Retina (tissue), 1 donor: ENCODE measurements around the gene CCDC185.
"Not testable (repeated sequence)": the region's sequence is repeated elsewhere in the genome, so short reads cannot be mapped to it uniquely, and the experiment has no call there.

Experiments
- DNase-seq: peaks from one replicate; pipeline ENCODE4 v3.0.0-alpha.2; 2016

Gene CCDC185

DNA sequence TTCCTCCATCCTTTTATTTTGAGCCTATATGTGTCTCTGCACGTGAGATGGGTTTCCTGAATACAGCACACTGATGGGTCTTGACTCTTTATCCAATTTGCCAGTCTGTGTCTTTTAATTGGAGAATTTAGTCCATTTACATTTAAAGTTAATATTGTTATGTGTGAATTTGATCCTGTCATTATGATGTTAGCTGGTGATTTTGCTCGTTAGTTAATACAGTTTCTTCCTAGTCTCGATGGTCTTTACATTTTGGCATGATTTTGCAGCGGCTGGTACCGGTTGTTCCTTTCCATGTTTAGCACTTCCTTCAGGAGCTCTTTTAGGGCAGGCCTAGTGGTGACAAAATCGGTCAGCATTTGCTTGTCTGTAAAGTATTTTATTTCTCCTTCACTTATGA lies 6.2 kb downstream of the CCDC185 start:
- not testable (repeated sequence) for DNase-seq

DNA sequence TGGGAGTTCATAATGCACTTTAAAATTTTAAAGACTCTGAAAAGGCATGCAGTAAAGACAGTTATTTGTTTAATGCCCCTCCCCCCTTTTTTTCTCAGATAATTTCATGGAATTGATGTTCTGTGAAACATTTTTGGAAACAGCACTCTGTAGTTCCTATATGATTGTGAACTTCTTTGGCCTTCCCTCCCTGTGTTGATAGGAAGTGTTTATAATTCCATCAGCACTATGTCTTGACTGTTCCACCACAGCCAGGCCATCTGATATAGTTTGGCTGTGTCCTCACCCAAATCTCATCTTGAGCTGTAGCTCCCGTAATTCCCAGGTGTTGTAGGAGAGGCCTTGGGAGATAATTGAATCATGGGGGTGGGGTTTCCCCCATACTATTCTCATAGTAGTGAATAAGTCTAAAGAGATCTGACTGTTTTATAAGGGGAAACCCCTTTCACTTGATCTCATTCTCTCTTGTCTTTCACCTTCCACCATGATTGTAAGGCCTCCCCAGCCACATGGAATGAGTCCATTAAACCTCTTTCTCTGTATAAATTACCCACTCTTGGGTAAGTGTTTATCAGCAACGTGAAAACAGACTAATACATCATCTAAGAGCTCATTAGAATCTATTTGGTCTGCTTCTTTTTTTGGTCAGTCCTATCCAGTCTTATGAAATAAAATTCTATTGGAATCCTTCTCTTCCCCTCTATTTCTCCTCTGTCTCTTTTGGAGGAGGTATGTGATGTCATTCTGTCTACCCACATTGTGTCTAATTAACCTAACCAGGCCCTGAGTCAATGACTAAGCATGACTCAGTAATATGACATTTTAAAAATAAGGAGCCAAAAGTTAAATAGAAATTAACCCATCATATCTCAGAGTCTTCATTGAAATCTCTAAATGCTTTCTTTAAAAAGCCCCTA lies 8.9 kb downstream of the CCDC185 start:
- DNase-seq, result no peak

DNA sequence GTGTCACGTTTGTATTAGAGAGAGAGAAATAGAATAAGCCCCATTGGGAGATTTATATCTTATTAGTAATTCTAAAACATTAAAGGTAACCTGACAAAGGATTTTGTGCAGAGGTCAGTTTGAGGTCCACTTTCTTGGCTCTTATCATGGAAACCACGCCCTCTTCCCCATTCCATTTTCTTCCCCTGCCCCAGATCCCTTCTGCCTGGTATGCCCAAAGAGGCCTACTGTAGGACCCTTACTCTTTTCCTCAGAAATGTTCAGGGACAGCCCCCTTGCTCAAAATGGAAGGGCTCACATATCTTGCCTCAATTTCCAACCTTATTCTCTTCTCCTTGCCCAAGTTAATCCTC lies 9.6 kb downstream of the CCDC185 start:
- DNase-seq, result no peak

DNA sequence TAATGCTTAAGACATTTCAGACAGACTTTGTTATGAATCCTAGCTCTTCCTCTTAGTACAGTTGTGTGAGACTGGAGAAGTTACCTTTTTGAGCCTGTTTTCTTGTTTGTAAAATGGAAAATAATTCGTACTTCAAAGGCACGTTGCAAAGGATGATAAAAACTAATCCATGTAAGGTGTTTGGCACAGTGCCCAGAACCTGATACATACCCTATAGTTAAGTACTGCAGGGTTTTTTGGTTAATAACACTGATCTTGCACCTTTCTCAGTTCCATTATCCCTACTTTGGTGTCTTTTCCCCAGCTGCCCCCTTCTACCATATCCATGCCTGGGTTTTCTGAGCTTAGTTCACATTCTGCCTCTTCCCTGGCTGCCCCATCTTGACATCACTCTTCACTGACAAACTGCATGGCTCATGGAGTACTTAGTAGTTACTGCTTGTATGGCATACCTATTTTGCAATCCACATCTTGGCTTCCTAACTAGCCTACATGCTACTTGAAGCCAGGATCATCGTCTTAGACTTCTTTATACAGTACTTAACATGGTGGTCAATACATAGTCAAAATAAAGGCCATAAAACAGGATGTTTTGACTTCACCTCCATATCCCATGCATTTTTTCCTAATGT lies 10.1 kb downstream of the CCDC185 start:
- no peak for DNase-seq

DNA sequence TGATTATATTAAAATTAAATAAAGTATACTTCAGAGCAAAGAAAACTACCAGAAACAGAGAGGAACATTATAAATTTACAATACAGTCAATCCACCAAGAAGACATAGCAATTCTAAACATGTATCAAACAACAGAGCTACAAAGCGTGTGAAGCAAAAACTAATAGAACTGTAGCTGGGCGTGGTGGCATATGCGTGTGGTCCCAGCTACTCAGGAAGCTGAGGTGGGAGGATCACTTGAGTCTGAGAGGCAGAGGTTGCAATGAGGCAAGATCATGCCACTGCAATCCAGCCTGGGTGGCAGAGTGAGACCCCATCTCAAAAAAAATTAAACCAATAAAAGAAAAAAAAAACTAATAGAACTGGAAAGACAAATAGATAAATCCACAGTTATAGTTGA lies 12.3 kb downstream of the CCDC185 start:
- no peak for DNase-seq

DNA sequence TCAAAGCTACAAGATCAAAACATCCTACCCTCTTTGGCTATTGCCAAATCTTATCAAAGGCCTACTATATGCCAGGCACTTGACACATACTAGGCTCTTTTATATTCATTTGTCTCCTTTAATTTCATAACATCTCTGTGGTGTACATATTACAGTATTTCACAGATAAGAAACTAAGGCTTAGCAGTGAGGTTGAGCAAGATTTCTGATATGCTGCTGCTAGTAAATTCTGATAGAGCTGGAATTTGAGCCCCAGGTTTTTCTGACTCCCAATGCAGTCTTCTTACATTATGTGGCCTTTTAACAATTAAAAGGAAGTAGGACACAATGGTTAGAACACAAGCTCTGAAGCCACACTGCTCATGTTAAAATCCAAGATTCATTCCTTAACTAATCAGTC lies 16.8 kb downstream of the CCDC185 start:
- DNase-seq, result no peak

DNA sequence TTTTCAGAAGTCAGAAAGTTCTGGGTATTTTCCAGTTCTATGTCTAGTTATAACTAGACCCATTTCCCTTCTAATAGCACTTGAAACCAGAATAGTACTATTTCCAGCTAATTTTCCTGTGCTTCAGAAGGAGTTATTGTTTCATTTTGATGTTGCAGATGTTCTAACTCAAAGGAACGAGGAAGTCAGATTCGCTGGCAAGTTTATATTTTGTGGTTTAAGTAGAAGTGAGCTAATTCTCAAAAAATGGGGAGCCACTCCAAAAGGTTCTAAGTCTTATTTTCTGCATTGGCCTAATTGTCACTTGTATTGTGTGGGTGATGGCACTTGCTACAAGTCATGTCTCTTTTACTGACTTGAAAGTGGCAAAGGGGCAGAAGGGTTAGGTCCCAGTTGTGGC lies 18.1 kb downstream of the CCDC185 start:
- no peak for DNase-seq

DNA sequence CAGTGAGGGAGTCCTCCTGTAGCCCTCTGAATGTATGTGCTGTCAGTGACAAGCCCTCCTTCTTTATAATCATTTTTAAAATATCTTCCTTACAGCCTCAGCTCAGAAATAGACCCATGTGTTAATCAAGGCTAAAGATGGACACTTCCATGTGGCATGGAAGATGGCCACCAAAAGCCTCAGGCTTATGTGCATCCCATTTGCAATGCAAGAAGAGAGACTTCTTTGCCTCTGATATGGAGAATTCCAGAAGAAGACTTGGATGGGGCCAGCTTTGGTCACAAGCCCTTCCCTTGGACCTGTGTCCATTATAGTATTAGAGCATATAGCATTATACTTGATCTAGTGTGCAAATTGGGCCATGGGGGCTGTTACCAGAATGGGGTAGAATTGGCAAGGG lies 18.5 kb downstream of the CCDC185 start:
- DNase-seq, result no peak

DNA sequence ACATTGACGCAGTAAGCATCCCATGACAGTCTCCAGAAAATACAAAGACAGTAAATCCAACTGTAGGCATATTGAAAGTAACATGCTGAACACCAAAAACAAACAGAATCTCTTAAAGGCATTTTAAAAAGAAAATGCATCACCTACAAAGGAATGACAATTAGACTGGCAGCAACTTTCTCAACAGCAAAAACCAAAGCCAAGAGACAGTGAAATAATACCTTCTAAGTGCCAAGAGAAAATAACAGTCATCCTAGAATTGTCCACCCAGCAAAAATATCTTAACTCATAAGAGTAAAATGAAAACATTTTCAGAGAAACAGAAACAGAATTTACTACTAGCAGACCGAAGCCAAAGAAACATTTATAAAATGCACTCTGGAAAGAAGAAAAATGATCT lies 20.0 kb downstream of the CCDC185 start:
- no peak for DNase-seq

DNA sequence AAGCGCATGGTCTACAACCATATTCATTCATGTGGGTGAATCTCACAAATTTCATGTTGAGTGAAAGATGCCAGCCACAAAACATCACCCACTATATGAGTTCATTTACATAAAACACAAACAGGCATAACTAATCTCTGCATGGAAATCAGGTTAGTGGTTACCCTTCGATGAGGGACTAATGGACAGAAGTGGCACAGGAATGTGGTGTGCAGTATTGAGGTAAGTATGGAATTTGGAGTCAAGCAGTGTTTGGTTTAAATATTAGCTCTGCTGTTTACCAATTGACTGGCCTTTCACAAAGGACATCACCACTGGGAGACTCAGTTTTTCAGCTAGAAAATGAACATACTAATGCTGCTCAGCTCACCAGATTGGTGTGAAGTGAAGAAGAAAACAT lies 24.2 kb downstream of the CCDC185 start:
- no peak for DNase-seq

DNA sequence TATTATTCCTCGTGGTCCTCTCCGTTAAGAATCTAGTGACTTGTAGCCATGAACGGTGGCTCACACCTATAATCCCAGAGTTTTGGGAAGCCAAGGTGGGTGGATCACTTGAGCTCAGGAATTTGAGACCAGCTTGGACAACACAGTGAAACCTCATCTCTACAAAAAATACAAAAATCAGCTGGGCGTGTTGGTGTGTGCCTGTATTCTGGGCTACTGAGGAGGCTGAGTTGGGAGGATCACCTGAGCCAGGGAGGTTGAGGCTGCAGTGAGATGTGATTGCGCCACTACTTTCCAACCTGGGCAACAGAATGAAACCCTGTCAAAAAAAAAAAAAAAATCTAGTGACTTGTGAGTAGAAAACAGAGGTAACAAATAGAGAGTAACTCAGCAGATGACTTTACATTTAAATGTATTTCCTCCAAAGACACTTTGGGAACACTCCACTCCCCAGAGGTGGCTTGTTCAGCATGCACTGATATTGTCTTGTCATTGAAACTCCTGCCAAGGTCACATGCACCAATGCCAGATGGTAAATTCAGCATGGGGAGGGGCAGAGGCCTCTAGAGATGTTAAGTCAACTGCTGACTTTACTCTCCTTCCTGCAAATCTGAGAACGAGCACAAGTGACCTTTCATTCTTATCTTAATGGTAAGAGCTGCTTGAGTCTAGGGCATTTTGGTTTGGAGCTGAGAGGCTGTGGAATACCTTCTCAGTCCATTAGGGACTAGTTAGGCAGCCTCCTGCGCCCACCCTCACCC lies 24.9 kb downstream of the CCDC185 start:
- no peak for DNase-seq

DNA sequence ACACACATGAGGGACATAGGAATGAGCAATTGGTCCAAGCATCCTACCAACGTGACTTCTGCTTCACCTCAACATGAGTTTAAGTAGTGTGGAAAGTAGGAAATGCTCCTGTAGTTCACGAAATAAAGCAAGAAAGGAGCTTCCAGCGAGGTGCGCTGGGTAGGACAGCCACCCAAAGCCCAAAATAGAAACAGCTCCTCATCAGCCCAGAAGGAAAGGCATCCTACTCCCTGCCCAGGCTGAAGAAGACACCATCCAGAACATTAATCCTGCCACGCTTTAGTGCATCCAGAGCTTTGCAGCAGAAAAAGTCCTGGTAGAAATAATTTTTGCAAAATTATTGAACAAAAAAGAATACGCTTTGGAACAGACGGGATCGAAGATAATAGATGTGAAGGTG lies 25.9 kb downstream of the CCDC185 start:
- no peak for DNase-seq

DNA sequence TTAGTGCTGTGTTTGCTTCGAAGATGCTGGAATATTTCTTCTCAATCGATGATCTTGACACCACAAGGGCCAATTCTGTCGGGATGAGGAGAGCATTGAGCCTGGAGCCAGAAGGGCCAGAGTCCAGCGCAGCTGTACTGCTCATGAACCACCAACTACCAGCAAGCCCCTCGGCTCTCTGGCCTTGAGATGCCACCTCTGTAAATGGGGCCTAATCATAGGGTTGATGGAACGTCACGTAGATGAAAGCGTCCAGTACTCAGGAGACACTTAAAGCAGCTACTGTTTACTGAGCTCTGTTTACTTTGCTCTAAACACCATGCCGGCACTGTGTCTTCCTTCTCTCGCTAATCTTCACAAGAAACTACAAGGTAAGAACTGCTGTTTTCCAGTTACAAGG lies 26.3 kb downstream of the CCDC185 start:
- DNase-seq, result no peak

DNA sequence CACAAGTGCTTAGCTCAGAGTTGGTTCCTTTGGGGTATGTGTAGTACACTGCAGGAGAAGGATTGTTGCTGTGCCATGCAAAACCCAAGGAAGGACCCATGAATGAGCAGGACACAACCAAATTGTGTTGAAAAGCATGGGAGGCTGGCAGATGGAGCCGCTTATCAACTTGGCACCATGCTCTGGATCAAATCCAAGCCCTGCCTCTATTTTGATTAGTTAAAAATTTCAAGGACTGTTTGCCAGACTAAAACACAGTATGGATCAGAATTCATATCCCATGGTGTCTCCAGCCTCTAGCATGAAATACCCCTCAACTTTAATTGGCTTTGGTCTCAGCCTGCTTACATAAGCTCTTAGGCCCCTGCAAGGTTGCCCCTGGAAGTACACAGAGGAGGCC lies 27.8 kb downstream of the CCDC185 start:
- DNase-seq, result no peak

DNA sequence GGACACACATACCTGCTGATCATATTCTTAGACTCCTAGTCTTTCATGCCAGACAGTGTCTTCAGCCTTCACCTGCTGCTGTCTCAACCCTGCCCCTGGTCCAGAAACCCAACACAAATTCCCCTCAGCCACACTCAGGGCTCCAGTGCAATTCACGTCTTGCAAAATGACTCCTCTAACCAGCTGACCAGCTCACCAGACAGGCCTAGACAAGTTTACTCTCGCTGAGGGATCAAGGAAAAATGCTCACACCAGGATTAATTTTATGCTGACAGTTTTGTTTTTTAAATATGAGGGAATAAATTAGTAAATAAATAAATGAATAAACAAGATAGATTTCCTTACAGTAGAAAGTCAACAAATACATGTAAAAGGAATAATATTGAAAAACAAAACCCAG lies 28.5 kb downstream of the CCDC185 start:
- DNase-seq, result no peak

DNA sequence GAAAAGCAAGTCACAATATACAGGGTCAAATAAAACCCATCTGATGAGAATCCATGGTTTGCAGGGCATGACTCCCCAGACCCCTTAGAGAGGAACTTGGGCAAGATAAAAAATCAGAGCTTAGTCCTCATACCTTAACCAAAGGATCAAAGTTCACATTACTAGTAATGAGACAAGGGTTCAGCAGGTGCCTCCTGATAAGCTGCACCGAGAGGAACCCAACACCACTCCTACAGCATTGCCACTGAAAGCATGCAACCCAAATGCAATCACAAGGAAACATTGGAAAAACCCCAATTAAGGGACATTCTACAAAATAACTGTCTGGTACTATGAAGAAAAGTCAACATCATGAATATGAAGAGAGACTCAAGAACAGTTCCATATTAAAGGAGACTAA lies 29.7 kb downstream of the CCDC185 start:
- DNase-seq, result no peak

DNA sequence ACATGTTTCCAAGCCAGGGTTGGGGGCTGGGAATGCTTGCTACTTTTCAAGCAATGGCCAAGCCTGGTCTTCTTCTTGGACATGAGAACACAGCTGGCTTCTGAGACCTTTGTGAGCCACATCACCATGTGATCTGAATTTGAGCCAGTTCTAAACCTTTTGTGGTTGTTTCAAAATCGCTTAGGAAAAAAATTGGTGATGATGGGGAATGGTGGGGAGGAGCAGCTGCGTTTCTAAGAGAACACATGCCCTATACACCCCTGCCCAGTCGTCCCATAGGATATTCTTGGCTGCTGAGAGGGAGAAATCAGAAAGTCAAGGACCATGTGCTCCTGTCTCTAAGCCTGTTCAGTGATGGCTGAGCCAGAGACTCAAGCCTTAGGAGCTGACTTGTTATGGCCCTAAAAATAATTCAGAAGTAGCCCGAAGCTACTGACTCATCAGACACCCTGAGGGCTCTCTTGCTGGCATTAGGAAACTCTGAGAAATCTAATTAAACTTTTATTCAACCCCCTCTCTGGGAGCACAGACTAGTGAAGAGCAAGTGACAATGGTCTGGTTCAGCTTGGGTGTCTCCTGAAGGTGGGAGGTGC lies 30.5 kb downstream of the CCDC185 start:
- no peak for DNase-seq

DNA sequence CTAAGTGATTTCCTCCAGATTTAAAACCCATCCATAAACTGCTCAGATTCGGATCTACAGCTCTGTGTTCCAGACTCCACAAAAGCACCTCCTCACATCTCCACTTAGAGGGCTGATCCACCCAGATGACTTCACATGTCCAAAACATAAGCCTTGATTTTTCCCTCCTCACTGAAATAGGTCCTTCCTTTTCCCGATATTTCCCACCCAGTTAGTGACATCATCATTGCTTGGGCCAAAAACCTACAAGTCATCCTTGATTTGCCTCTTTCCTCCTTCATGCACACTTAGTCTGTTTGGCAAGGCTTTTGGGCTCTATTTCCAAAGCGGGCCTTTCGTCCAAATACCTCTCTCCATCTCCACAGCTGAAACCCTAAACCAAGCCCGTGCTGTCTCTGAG lies 32.3 kb downstream of the CCDC185 start:
- no peak for DNase-seq

DNA sequence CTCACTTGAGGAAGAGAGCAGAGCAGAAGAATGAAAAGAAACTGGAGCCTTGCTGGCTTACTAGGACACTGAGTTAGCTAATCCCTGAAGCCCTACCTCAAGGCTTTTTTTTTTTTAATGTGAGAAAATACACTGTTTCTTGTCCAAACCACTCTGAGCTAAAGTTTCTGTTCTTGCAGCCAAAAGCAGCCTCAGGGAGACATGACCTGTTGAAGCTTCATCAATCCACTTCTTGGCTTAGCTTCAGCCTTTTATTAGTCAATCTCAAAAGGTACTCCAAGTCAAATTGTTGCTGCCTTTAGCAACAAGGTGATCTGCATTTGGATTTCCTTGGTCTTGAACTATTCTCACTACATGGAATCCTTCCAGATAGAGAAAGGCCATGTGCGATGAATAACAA lies 33.7 kb downstream of the CCDC185 start:
- no peak for DNase-seq

DNA sequence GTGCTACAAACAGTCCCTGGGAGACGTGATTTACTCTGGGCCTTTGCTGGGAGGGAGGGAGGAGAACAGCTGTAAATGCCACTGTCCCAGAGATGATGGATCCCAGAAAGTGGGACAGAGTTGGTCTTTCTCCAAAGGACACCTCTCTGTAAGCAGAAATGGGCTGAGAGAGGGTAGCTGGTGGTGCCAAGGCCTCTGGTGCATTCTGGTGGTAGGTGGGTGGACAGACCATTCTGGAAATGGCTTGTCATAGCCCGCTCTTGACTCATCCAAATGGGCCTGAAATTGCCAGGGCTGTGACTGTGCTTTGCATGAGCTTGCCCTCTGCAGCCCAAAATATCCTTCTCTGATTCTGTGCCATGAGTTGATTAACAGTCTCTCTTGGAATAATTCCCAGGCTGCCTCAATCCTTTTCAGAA lies 36.1 kb downstream of the CCDC185 start:
- no peak for DNase-seq

DNA sequence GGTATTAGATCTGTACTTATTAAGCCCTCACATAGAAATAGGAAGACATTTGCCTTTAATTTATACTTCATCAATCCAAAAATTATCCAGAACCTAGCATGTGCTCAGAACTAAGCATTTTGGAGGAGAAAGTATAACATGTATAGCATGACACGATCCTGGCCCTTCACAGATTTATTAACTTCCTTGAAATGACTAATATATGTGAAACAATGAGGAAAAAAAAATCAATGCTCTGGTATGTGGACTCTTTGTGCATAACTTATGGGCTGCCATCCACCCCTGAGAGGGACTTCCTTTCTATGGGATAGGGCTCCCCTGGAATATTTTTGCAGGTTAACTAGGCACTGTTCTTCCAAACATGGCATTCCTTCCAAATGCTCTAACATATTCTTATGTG lies 36.6 kb downstream of the CCDC185 start:
- DNase-seq, result no peak

DNA sequence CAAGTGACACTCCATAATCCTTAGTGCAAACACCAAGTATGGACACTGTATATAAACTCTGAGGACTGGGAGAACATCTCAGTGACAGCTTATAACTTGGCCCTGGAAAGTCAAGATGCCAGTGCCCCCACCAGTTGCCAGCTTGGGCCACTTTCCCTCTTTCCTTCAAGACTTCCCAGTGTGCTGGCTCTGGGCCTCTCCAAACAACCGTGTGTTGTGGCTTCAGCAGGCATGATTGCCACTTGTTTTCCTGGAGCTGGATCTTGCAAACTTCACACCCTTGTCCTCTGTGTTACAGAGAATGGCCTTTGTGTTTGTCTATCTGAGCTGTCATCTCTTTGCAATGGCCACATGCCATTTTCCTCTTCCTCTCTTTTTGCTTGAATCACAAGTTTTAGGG lies 37.0 kb downstream of the CCDC185 start:
- DNase-seq, result no peak

DNA sequence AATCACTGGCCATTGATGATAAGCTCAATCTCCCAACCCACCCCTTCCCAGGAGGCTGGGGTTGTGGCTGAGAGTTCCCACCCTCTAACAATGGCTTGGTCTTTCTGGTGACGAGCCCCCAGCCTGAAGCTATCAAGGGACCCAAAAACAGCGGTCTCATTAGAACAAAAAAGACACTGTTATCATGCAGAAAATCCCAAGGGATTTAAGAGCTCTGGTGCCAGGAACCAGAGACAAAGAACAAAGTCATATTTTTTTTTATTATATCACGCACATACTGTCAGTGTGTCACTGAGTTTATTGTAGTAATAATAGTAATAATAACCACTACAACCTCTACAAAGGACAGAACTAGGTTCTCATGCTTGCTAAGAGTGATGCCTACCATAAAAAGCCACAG lies 43.9 kb downstream of the CCDC185 start:
- DNase-seq, result no peak

DNA sequence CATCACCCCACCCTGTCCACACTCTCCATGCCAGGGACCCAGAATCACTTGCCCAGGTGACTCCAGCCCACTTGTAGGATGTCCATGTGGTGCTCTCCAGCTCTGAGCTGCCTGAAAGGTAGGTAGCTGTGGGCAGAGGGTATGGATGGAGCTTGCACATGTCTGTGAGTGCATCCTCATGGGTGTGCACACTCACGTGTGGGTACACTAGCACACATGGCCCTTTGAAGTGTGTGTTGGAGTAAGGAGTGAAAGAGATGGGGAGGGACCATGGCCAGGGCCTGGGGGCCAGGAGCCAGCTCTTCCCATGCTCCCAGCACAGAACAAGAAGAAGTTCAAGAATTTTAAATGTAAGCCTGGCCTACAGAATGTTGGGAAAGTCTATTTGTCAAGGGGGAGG lies 50.2 kb downstream of the CCDC185 start:
- no peak for DNase-seq
